Keratinocyte (primary cell): ENCODE results near the gene SCAF1.

ENCODE experiments used
- EZH2 ChIP-seq: IDR thresholded peaks from one replicate; pipeline ENCODE4 v1.6.1; 2012; ENCODE audit warnings: inconsistent platforms, mild to moderate bottlenecking, low read length, moderate library complexity
- TF ChIP-seq, protein P1 (sequence below), 3 experiments: IDR thresholded peaks in 1 of 3; conservative IDR thresholded peaks in 1 of 3; optimal IDR thresholded peaks in 1 of 3; 2 replicates in 2 of 3; 3 replicates in 1 of 3; pipeline versions ENCODE3 to v1.5.1; 2011; ENCODE audit warnings: low read length in 3 of 3, mild to moderate bottlenecking in 3 of 3, moderate library complexity in 2 of 3, control low read depth in 1 of 3, inconsistent platforms in 1 of 3; ENCODE audit not compliant: insufficient read depth in 2 of 3; ENCODE audit errors: extremely low read depth in 1 of 3

DNA sequence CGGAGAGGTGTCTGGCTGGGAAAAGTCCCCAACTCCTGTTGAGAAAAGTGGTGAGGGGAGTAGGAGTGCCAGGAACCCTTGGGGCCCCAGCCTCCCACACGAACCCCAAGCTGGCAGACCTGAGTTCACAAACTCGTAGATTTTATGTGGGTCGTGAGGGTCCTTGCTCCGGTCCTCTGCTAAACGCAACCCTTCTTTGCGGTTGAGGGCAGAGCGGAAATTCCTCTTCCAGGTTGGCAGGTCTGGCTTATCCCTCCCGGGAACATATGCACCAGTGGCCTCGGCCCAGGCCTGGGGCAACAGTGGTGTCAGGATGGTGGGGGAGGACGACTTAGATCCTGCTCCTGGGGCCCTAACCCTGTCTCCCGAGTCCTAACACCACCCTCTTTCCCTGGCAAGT, 21.2 kb downstream of the SCAF1 start:
- TF ChIP-seq, protein P1, sequence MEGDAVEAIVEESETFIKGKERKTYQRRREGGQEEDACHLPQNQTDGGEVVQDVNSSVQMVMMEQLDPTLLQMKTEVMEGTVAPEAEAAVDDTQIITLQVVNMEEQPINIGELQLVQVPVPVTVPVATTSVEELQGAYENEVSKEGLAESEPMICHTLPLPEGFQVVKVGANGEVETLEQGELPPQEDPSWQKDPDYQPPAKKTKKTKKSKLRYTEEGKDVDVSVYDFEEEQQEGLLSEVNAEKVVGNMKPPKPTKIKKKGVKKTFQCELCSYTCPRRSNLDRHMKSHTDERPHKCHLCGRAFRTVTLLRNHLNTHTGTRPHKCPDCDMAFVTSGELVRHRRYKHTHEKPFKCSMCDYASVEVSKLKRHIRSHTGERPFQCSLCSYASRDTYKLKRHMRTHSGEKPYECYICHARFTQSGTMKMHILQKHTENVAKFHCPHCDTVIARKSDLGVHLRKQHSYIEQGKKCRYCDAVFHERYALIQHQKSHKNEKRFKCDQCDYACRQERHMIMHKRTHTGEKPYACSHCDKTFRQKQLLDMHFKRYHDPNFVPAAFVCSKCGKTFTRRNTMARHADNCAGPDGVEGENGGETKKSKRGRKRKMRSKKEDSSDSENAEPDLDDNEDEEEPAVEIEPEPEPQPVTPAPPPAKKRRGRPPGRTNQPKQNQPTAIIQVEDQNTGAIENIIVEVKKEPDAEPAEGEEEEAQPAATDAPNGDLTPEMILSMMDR (optimal IDR thresholded peaks at IDR 0.05 in 1 of 3, IDR thresholded peaks at IDR 0.05 in 1 of 3, conservative IDR thresholded peaks at IDR 0.05 in 1 of 3; ENCODE audit: extremely low read depth in 1 of 3, insufficient read depth in 2 of 3, low read length in 3 of 3) = no peak
- no peak for TF ChIP-seq EZH2
